Measurements from ENCODE around the gene TGDS.
"Not testable (repeated sequence)": the region's sequence is repeated elsewhere in the genome, so short reads cannot be mapped to it uniquely, and the experiment has no call there.

TGDS gene

GRCh38 chr13:94595950-94596574 lies at the start of gene TGDS:
Gene TGDS (minus strand): TSS chr13:94596152. CDS start chr13:94596136, 16 bp downstream.
- peak within 1 kb of the TSS; percentile 94 for H3K4me3 ChIP-seq (ENCODE audit: low read depth, low read length)
- TF ChIP-seq CTCF (IDR thresholded peaks at IDR 0.05; ENCODE audit: low read depth, low read length) = no peak
- peak; percentile 94 for DNase-seq (ENCODE audit: low read depth, low spot score)
- in situ Hi-C loops (cut with HindIII; ENCODE audit: low sequenced_read_pairs) = no loop called here

GRCh38 chr13:94641409-94641941 lies 45.5 kb upstream of the TGDS start:
- DNase-seq (ENCODE audit: low read depth, low spot score) = peak; percentile 86
- in situ Hi-C loops (cut with HindIII; ENCODE audit: low sequenced_read_pairs) = no loop called here
- TF ChIP-seq CTCF (IDR thresholded peaks at IDR 0.05; ENCODE audit: low read depth, low read length) = no peak
- H3K4me3 ChIP-seq (ENCODE audit: low read depth, low read length) = peak overlapping the region; percentile 14

- no peak overlapping the region for H3K4me3 ChIP-seq (ENCODE audit: low read depth, low read length)
- peak; percentile 29 for DNase-seq (ENCODE audit: low read depth, low spot score)
- TF ChIP-seq CTCF (IDR thresholded peaks at IDR 0.05; ENCODE audit: low read depth, low read length) = no peak
- in situ Hi-C loops (cut with HindIII; ENCODE audit: low sequenced_read_pairs) = no loop called here
Observed at GRCh38 chr13:94640721-94641120, 44.8 kb upstream of the TGDS start.

- in situ Hi-C loops (cut with HindIII; ENCODE audit: low sequenced_read_pairs); H3K4me3 ChIP-seq (ENCODE audit: low read depth, low read length); DNase-seq (ENCODE audit: low read depth, low spot score): not testable (repeated sequence)
Observed at GRCh38 chr13:94637677-94638076, 41.7 kb upstream of the TGDS start.

GRCh38 chr13:94636942-94637578 lies 41.1 kb upstream of the TGDS start:
- TF ChIP-seq CTCF (IDR thresholded peaks at IDR 0.05; ENCODE audit: low read depth, low read length) = no peak
- in situ Hi-C loops (cut with HindIII; ENCODE audit: low sequenced_read_pairs) = no loop called here
- no peak for DNase-seq (ENCODE audit: low read depth, low spot score)

GRCh38 chr13:94636096-94636495 lies 40.1 kb upstream of the TGDS start:
- H3K4me3 ChIP-seq (ENCODE audit: low read depth, low read length); DNase-seq (ENCODE audit: low read depth, low spot score); in situ Hi-C loops (cut with HindIII; ENCODE audit: low sequenced_read_pairs): not testable (repeated sequence)

More at GRCh38 chr13:94636942-94637578, 41.1 kb upstream of the TGDS start:
- H3K4me3 ChIP-seq (ENCODE audit: low read depth, low read length) = no peak overlapping the region

GRCh38 chr13:94632226-94632980 lies 36.5 kb upstream of the TGDS start:
- DNase-seq (ENCODE audit: low read depth, low spot score) = no peak
- TF ChIP-seq CTCF (IDR thresholded peaks at IDR 0.05; ENCODE audit: low read depth, low read length) = no peak
- in situ Hi-C loops (cut with HindIII; ENCODE audit: low sequenced_read_pairs) = no loop called here
- H3K4me3 ChIP-seq (ENCODE audit: low read depth, low read length) = no peak overlapping the region

Measured in astrocyte of the spinal cord (primary cell).